CD4-positive, alpha-beta T cell treated with Interleukin-15 for 4 hours (primary cell): ENCODE measurements around the gene APOBEC4.
A peak's percentile ranks its signal among the peaks of the same experiment; 100 is the strongest.
"Not testable (repeated sequence)": the region's sequence is repeated elsewhere in the genome, so short reads cannot be mapped to it uniquely, and the experiment has no call there.

Experiments
- DNase-seq: peaks from one replicate; pipeline ENCODE4 v3.0.0-alpha.2; 2020; ENCODE audit warnings: low spot score

Gene APOBEC4, protein sequence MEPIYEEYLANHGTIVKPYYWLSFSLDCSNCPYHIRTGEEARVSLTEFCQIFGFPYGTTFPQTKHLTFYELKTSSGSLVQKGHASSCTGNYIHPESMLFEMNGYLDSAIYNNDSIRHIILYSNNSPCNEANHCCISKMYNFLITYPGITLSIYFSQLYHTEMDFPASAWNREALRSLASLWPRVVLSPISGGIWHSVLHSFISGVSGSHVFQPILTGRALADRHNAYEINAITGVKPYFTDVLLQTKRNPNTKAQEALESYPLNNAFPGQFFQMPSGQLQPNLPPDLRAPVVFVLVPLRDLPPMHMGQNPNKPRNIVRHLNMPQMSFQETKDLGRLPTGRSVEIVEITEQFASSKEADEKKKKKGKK

DNA sequence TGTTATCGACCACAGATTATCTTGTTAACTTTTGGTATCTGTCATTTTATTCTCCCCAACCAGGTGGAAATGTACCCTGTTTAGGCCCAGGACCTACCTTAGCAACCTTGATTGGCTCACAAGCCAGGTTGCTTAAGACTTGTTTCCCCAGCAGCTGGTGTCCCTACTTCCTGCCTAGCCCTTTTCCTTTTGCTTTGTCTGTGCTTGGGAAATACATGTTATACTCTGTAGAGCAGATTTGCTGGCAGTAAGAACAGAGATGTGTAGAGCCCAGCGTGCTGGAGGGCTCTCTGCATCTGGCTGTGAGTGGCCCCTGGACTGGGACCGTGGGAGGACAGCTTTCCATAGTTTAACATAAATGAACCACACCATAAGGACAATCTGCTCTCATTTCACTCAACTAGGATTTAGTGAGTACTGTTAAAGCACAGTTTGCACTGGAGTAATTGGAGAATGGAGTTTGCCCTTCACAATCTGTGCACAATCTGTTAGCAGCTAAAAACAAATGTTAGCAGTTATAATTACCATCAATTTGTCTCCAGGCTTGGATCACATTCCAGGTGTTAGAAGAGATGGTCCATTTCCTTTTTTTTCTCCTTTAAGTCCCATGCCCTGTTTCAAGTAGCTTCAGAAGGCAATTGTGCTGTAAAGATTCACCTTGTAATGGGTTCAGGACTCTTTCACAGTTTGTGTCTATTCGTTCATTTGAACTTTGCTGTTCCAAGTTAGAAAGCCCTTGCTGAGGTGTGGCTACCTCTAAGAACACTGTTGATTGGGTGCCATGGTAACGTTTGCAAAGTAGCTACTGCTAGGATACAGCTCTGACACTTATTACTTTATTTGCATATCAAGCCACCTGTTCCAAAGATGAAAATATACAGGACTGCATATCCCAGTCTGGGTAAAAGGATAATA, at the start of gene APOBEC4:
TSS of gene APOBEC4 (minus strand) at position 770 of the 915 bp plus-strand sequence. CDS start 4,535 bp downstream, outside the sequence.
- no peak for DNase-seq

DNA sequence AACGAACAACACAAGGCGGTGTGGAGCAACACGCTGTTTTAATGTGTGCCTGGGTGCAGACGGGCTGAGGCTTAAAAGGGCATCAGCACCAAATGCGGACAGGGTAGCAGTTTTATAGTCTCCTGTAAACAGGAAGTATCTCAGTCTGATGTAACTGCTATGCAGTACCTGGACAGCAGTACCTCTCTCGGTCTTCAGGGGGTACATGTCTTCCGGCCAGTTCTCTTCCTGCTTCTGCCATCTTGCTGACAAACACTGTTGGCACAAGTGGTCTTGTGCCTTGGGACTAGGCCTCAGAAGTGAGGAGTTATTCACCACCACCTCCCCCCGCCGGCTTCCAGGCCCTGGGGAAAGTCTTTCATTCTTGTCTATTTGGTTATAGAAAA, 49.7 kb upstream of the APOBEC4 start:
- no peak for DNase-seq

DNA sequence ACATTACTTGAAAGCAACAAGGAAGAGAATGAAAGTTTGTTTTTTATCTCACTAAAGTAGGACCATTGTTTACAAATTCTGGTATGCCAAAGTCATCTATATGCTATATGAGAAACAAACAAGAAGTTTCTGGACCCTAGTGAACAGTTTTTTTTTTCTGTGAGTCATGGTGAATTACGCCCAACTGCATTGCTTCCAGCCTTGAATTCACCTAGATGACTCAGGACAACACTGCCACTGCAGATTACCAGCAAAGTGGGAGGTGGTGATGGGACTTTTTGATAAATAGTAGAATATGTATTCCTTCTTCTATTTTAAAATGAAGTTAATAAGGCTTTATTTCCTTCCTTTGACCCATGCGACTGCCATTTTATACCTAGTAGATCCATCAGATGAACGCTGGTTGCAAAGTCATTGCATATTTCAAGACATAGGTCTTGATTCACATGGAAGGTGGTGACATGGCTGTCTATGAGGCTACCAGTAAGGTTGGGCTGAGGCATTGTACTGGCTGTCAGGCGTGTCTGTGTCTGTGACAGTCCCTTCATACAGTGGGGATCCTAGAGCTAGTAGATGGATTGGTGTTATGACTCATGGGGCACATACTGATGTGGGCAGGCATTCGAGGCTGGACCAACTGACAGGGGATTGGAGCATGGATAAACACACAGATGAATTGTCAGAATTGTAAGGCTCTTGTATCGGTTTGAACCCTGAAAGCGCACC, 49.1 kb upstream of the APOBEC4 start:
- DNase-seq, result no peak

DNA sequence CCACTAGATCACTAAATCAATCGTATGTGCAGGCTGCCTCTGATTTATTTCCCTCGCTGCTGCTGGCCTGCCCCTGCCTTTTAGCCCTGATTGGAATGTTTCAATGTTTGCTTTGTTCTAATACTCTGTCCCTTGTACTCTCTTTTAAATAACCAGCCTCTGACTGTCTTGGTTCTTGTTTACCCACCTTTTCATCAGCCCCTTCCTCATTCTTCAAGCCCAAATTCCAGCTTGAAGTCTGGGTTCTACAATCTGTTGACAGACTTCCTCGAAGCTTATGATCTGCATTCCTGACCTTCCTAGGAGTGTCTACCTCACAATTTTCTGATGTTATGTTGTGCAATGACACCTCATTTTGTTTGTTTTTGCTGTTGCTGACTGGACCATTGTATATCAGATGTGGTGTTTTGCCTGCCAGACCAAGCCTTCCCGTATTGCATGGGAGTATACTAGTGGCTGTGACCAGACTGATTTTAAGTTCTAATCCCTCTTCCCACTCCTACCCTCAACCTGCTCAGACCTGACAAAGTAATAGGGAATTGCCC, 46.6 kb upstream of the APOBEC4 start:
- DNase-seq, result no peak

DNA sequence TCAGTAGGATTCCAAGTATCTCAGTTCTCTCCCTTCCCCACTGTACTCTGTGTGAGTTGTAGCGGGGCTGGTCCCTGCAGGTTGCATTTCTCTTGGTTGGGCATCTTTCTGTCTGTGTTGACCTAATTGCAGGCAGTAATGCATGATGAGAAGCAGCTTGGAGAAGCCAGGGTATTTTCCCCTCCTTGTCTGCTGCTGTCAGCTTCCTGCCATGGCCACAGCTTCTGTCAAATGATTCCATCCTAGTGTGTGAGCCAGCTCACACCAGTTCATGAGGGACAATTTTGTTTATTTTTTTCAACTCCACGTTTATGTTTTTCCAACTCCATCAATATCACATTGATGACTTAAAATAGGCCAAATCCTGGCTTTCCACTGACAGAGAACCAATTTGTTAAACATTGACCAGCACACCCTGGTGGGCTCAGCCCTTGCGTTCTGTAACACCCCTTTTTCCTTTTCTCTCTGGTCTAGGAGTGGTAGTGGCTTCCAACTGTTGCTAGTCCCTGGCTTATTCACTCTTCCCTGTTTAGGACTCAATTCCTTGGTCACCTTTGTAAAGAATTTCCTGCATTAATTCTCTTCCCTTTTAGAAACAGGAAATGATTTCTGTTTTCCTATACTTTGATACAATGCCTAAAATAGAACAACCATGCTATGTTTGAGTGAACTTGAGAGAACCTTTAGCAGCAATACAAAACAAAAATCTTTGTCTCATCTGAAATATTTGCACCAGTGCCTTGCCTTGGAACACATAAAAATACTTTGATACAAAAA, 44.9 kb upstream of the APOBEC4 start:
- no peak for DNase-seq

- no peak for DNase-seq
These were observed 43.9 kb upstream of the APOBEC4 start for GRCh38 chr1:183696981-183697380.

- DNase-seq, result no peak
These were observed 41.6 kb upstream of the APOBEC4 start for GRCh38 chr1:183694755-183695154.

- DNase-seq, result no peak
These were observed 41.0 kb upstream of the APOBEC4 start for GRCh38 chr1:183694066-183694465.

DNA sequence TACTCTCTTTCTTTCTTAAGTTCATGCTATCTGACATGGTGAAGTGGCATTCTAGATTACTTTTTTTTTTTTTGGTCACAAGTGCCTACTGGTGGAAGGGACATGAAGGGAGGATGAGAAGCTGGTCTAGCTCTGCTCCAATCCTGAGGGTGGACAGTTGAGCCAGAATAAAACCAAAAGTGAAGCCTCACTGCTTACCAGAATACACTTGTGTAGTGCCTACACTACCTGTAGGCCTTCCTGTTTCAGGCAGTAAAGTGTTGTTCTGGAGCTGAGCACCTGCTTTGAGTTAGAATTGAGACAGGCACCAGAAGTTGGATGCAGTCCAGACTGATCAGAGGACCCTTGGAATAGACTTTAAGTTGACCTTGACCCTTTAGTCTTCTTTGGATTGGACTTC, 40.4 kb upstream of the APOBEC4 start:
- DNase-seq, result no peak

GRCh38 chr1:183689762-183690204, 36.7 kb upstream of the APOBEC4 start:
- DNase-seq, result no peak

DNA sequence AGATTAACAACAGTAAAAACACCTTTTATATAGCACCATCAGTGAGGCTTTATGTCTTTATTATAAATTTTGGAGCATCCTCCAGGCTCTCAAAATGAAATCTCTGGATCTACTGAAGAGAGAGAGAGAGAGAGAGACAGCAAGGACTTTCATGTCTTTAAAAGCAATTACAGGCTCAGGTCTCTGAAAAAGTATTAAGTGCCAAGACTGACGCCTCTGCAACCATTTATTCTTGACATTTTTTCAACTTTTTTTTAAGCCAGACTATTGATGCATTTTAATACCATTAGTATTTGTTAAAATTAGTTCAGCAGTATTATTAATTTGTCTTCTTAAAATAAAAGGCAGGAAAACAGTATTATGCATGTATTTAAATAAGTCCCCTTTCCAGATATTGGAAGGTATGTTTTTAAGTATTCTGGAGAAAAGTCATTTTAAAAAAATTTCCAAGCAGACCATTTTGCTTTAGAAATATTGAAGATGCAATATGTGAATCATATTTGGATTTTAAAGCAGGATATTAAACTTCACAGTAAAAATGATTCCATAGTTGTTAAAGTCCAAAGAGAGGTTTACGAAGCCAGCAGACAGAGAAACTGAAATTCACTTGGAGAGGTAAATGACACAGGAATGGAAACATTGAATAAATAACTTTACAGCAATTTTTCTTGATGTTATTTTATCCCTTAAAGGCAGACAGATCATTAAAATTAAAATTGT, 35.4 kb upstream of the APOBEC4 start:
- no peak for DNase-seq

GRCh38 chr1:183687546-183688304, 34.6 kb upstream of the APOBEC4 start:
- no peak for DNase-seq

DNA sequence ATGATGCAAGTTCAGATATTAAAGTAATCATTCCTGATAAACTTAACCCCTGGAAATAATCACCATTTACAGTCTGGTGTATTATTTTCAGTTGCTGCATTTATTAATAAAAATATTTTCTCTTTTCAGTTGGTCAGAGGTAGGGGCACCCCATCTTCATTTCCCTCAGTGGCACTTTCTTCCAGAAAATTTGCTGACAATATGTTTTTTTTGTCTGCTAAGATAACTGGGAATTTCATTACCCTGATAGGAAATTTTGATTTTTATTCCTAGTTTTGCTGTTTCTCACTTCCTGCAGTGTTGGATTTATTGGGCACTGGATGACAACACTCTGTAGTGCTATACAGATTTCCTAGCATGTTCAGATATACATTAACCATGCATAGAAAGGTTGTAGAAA, 33.1 kb upstream of the APOBEC4 start:
- DNase-seq, result no peak

DNA sequence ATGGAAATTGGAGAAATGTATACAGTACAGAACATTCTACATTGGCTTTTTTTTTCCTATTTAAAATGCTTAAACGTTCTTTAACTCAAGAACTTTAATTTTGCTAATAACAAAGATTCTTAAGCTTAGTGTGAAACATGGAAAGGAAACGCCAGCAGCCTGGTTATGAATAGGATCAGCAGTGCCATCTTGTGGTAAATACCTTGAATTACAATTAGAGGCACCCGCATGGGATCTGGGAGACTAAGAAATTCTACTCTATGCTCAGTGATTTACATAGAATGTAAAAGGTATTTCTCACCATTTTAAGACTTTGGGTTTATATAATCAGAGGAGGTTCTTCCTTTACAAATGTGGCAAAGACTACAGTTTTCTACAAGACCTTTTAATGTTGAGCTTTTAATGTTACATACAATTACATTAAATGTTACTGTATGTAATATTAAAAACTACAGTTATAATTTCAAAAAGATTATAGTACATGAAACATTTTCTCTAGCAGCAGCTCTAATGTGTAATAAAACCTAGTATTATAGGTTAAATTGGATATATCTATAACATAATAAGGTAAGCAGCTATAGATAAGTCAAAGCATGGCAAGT, 32.1 kb upstream of the APOBEC4 start:
- DNase-seq, result peak; percentile 60

DNA sequence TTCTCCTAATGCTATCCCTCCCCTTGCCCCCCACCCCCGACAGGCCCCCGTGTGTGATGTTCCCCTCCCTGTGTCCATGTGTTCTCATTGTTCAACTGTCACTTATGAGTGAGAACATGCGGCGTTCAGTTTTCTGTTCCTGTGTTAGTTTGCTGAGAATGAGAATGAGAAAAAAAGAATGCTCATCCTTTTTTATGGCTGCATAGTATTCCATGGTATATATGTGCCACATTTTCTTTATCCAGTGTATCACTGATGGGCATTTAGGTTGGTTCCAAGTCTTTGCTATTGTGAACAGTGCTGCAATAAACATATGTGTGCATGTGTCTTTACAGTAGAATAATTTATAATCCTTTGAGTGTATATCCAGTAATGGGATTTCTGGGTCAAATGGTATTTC, 26.2 kb upstream of the APOBEC4 start:
- not testable (repeated sequence) for DNase-seq

DNA sequence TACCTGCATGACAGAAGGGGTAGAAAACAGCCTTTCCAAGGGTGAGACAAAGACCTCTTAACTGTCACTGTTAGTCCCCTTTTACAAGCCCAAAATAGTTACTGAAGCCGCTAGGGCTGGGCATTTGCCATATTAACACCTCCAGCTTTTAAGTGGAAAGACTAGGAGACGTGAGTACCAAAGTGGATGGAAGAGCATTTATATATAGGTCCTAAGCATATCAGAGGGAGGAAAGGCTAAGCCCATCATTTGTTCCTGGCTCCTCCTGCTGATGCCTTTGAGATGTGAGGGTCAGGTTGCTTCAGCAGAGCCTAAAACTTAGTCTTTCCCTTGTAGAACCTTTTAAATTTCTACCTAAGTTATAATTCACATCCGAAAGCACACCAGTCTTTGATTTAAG, 25.7 kb upstream of the APOBEC4 start:
- no peak for DNase-seq

GRCh38 chr1:183676586-183677189, 23.6 kb upstream of the APOBEC4 start:
- no peak for DNase-seq

DNA sequence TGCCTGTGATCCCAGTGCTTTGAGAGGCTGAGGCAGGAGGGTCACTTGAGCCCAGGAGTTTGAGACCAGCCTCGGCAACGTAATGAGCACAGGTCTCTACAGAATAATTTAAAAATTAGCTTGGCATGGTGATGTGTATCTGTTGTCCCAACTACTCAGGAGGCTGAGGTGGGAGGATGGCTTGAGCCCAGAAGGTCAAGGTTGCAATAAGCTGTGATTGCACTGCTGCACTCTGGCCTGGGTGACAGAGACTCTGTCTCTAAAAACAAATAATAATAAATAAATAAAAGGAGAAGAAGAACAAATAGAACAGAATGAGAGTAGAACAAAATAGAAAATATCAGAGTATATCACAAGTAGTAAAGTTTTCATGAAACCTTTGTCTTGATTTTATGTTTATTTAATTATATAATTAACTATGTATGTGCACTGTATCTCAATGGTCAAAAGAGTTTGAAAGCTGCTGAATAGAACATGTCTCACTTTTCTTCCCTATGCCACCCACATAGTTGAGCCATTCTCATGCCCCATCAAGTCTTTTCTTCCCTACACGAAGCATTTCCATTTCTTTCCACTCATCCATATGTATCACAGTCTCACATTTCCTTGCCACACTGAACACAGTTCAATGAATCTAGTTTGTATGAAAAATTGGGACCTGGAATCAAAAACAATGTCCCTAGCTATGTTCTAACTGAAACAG, 22.9 kb upstream of the APOBEC4 start:
- no peak for DNase-seq
